ENCODE measurements around the gene FOXB2. TPM values are rescaled to one million over a fixed set of nuclear protein-coding genes. Genes with fewer than 3 reads are reported as not detected.
"Not testable (repeated sequence)": the region's sequence is repeated elsewhere in the genome, so short reads cannot be mapped to it uniquely, and the experiment has no call there.

The FOXB2 gene
- polyA plus RNA-seq (ENCODE audit: insufficient read length in 12 of 12): not detected
- long read RNA-seq, donor 1: 0 reads
- long read RNA-seq, donor 2: 0 reads
- long read RNA-seq, donor 3: 0 reads
- long read RNA-seq, donor 4: 0 reads
- long read RNA-seq, donor 5: 0 reads
- long read RNA-seq, donor 6: 0 reads
- long read RNA-seq, donor 7: 0 reads
- long read RNA-seq, donor 8: 0 reads
- long read RNA-seq, donor 9: 0 reads
- long read RNA-seq, donor 10: 0 reads
- long read RNA-seq, donor 11: 0 reads

- no peak for DNase-seq
Observed at GRCh38 chr9:77019236-77019925, at the start of gene FOXB2. TSS of gene FOXB2 (plus strand) at chr9:77019655. CDS start at chr9:77019655, 0 bp downstream.

GRCh38 chr9:76969716-76970115 is 49.7 kb upstream of the FOXB2 start:
- DNase-seq: no peak

- DNase-seq: not testable (repeated sequence)
Observed at GRCh38 chr9:76978831-76979230, 40.6 kb upstream of the FOXB2 start.

GRCh38 chr9:76980566-76980965 is 38.9 kb upstream of the FOXB2 start:
- no peak for DNase-seq

- no peak for DNase-seq
Observed at GRCh38 chr9:76984486-76984885, 35.0 kb upstream of the FOXB2 start.

- DNase-seq: no peak
Observed at GRCh38 chr9:76985581-76985980, 33.9 kb upstream of the FOXB2 start.

- DNase-seq: no peak
Observed at GRCh38 chr9:76987594-76988200, 31.8 kb upstream of the FOXB2 start.

- DNase-seq: no peak
Observed at GRCh38 chr9:76988941-76989340, 30.5 kb upstream of the FOXB2 start.

GRCh38 chr9:76989501-76989900 is 30.0 kb upstream of the FOXB2 start:
- no peak for DNase-seq

- no peak for DNase-seq
Observed at GRCh38 chr9:76996700-76997099, 22.8 kb upstream of the FOXB2 start.

GRCh38 chr9:76999261-76999660 is 20.2 kb upstream of the FOXB2 start:
- DNase-seq: no peak

- no peak for DNase-seq
Observed at GRCh38 chr9:77000330-77000729, 19.1 kb upstream of the FOXB2 start.

GRCh38 chr9:77003366-77003765 is 16.1 kb upstream of the FOXB2 start:
- DNase-seq: no peak

- DNase-seq: no peak
Observed at GRCh38 chr9:77005216-77005615, 14.2 kb upstream of the FOXB2 start.

GRCh38 chr9:77010527-77010926 is 8.9 kb upstream of the FOXB2 start:
- DNase-seq: no peak

GRCh38 chr9:77011973-77012821 is 7.3 kb upstream of the FOXB2 start:
- DNase-seq: peak; percentile 52

GRCh38 chr9:77013206-77013931 is 6.1 kb upstream of the FOXB2 start:
- DNase-seq: no peak

- no peak for DNase-seq
Observed at GRCh38 chr9:77013932-77014596, 5.4 kb upstream of the FOXB2 start.

GRCh38 chr9:77014597-77015263 is 4.7 kb upstream of the FOXB2 start:
- DNase-seq: no peak

- DNase-seq: no peak
Observed at GRCh38 chr9:77015327-77016048, 4.0 kb upstream of the FOXB2 start.

All from muscle of arm (tissue), 14 donors.